ENCODE data around the gene MGAT3.

MGAT3 gene

DNA sequence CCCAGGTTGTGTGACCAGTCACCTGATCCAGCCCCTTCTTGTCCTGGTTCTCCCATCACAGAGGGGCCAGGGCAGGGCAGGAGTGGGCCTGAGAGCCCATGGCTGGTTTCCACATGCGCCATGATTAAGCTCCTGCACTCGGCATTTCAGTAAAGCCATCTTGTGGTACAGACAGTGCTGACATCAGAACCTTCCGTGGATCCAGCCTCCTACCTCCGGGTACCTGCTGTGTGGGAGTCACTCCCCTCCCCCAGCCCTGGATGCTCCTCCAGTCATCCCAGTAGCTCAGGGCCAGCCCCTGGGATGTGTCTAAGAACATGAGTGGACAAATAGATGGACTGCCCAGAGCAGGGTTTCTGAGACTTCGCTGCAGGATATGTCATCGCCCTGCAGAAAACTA, 22.1 kb upstream of the MGAT3 start:
- ChIA-PET CTCF (no interaction called here), POLR2A (interaction anchor here (1.0 to 1.7 kb wide), 4 partner anchors 19 to 115 kb away, joined by 3 to 6 read pairs (median 4); partner anchors contain the start of genes ATF4 and RPL3)
- TF ChIP-seq TARDBP (IDR thresholded peaks at IDR 0.05) (no peak), ARNT (IDR thresholded peaks at IDR 0.05) (no peak), FOXK2 (IDR thresholded peaks at IDR 0.05) (no peak), SUZ12 (IDR thresholded peaks at IDR 0.05) (no peak), L3MBTL2 (conservative IDR thresholded peaks at IDR 0.05) (no peak), CTBP1 (IDR thresholded peaks at IDR 0.05; ENCODE audit: borderline replicate concordance) (no peak)
- no peak for DNase-seq (ENCODE audit: extremely low spot score)

GRCh38 chr22:39435616-39436015, 21.2 kb upstream of the MGAT3 start:
- TF ChIP-seq CTBP1 (IDR thresholded peaks at IDR 0.05; ENCODE audit: borderline replicate concordance) (no peak), FOXM1 (IDR thresholded peaks at IDR 0.05; ENCODE audit: borderline replicate concordance) (no peak), FOXA1 (IDR thresholded peaks at IDR 0.05) (no peak), L3MBTL2 (conservative IDR thresholded peaks at IDR 0.05) (no peak), NFRKB (IDR thresholded peaks at IDR 0.05) (no peak), TARDBP (IDR thresholded peaks at IDR 0.05) (no peak), ZNF384 (IDR thresholded peaks at IDR 0.05) (no peak), LEF1 (IDR thresholded peaks at IDR 0.05; ENCODE audit: borderline replicate concordance) (no peak), HDGF (IDR thresholded peaks at IDR 0.05; ENCODE audit: borderline replicate concordance) (no peak), ELF4 (IDR thresholded peaks at IDR 0.05) (no peak)
- TF ChIP-seq, protein P1, sequence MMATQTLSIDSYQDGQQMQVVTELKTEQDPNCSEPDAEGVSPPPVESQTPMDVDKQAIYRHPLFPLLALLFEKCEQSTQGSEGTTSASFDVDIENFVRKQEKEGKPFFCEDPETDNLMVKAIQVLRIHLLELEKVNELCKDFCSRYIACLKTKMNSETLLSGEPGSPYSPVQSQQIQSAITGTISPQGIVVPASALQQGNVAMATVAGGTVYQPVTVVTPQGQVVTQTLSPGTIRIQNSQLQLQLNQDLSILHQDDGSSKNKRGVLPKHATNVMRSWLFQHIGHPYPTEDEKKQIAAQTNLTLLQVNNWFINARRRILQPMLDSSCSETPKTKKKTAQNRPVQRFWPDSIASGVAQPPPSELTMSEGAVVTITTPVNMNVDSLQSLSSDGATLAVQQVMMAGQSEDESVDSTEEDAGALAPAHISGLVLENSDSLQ (IDR thresholded peaks at IDR 0.05): no peak
- DNase-seq (ENCODE audit: extremely low spot score): no peak
- ChIA-PET CTCF (no interaction called here), POLR2A (interaction anchor here (1.3 to 1.7 kb wide), 2 partner anchors 18 to 84 kb away, joined by 3 to 5 read pairs; partner anchors contain the start of gene ATF4)

DNA sequence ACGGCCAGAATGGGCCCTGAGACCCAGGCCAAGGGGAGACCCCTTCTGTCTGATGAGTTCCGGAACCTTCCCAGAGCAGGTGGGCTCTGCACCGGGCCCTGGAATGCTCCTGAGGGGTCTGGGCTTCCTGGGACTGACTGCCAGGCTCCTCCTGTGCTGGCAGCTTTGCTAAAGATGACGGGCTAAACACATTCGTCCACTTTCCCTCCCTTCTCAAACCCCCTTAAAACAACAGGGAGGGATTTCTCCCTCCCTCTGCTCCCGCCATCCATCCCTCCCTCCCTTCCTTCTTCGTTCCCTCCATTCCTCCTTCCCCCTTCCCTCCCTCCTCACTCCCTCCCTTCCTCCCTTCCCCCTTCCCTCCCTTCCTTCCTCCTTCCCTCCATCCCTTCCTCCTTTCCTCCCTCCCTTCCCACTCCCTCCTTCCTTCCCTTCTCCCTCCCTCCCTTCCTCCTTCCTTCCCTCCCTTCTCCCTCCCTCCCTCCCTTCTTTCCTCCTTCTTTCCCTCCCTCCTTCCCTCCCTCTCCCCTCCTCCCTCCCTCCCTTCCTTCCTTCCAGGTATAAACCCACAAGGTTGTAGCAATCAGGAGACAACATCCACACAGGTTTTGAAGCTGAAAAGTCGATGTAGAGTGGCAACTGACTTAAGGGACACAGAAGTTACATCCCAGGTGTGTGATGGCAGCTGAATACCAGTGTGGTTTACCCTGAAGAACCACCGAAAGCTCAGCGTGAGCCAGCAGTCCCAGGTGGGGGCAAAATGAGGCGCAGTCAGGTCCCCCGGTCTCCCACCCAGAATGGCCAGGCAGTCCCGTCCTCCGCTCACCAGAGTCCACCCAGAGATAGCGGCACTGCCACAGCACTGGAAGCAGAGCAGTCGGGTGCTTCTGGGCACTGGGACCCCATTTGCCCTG, 18.8 kb upstream of the MGAT3 start:
- ChIA-PET CTCF (interaction anchor here (0.5 to 1.8 kb wide), 6 partner anchors 8 to 438 kb away, joined by 3 to 7 read pairs (median 5); partner anchors contain the start of gene MIEF1), POLR2A (interaction anchor here (1.3 to 1.7 kb wide), 2 partner anchors 14 to 118 kb away, joined by 3 to 8 read pairs; partner anchors contain the start of gene RPL3)
- TF ChIP-seq SP1 (IDR thresholded peaks at IDR 0.05) (no peak), ELF4 (IDR thresholded peaks at IDR 0.05) (no peak), TARDBP (IDR thresholded peaks at IDR 0.05) (no peak), CTBP1 (IDR thresholded peaks at IDR 0.05; ENCODE audit: borderline replicate concordance) (no peak), L3MBTL2 (conservative IDR thresholded peaks at IDR 0.05) (no peak), LEF1 (IDR thresholded peaks at IDR 0.05; ENCODE audit: borderline replicate concordance) (no peak), FOXA1 (IDR thresholded peaks at IDR 0.05) (no peak), BHLHE40 (IDR thresholded peaks at IDR 0.05; ENCODE audit: borderline replicate concordance) (no peak), SUZ12 (IDR thresholded peaks at IDR 0.05) (no peak), HDGF (IDR thresholded peaks at IDR 0.05; ENCODE audit: borderline replicate concordance) (no peak), FOXK2 (IDR thresholded peaks at IDR 0.05) (no peak), ARNT (IDR thresholded peaks at IDR 0.05) (no peak), NFRKB (IDR thresholded peaks at IDR 0.05) (no peak), ZNF384 (IDR thresholded peaks at IDR 0.05) (no peak), FOXM1 (IDR thresholded peaks at IDR 0.05; ENCODE audit: borderline replicate concordance) (no peak)
- TF ChIP-seq, protein P1 (IDR thresholded peaks at IDR 0.05): no peak

DNA sequence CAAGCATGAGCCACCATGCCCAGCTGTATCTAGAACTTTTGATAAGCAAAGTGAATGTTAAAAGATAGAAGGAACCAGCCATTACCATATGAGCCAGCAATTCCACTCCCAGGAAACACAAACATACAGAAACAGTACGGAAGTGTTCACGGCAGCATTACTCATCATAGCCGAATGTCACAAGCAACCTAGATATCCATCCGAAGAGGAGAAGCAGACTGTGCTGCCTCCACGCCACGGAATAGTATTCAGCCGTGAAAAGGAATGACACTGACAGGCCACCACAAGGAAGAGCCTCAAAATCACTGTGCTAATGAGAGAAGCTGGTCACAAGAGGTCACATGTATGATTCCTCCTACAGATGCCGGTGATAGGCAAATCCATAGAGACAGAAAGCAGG, 17.6 kb upstream of the MGAT3 start:
- ChIA-PET CTCF (interaction anchor here (0.6 kb wide), 1 partner anchor 1077 kb away, joined by 3 read pairs; no protein-coding TSS in a partner anchor), POLR2A (no interaction called here)
- no peak for DNase-seq (ENCODE audit: extremely low spot score)
- TF ChIP-seq LEF1 (IDR thresholded peaks at IDR 0.05; ENCODE audit: borderline replicate concordance): no peak
- TF ChIP-seq FOXA1 (IDR thresholded peaks at IDR 0.05): no peak
- TF ChIP-seq NFRKB (IDR thresholded peaks at IDR 0.05): no peak
- no peak for TF ChIP-seq ELF4 (IDR thresholded peaks at IDR 0.05)
- no peak for TF ChIP-seq BHLHE40 (IDR thresholded peaks at IDR 0.05; ENCODE audit: borderline replicate concordance)
- no peak for TF ChIP-seq ZNF384 (IDR thresholded peaks at IDR 0.05)
- TF ChIP-seq FOXM1 (IDR thresholded peaks at IDR 0.05; ENCODE audit: borderline replicate concordance): no peak
- no peak for TF ChIP-seq SUZ12 (IDR thresholded peaks at IDR 0.05)
- no peak for TF ChIP-seq L3MBTL2 (conservative IDR thresholded peaks at IDR 0.05)
- TF ChIP-seq ARNT (IDR thresholded peaks at IDR 0.05): no peak
- no peak for TF ChIP-seq SP1 (IDR thresholded peaks at IDR 0.05)
- TF ChIP-seq, protein P1 (IDR thresholded peaks at IDR 0.05): no peak
- no peak for TF ChIP-seq HDGF (IDR thresholded peaks at IDR 0.05; ENCODE audit: borderline replicate concordance)
- no peak for TF ChIP-seq TARDBP (IDR thresholded peaks at IDR 0.05)
- no peak for TF ChIP-seq CTBP1 (IDR thresholded peaks at IDR 0.05; ENCODE audit: borderline replicate concordance)
- no peak for TF ChIP-seq FOXK2 (IDR thresholded peaks at IDR 0.05)

More for the DNA sequence above, 18.8 kb upstream of the MGAT3 start:
- DNase-seq (ENCODE audit: extremely low spot score): no peak

- ChIA-PET CTCF (no interaction called here), POLR2A (interaction anchor here (1.6 kb wide), 1 partner anchor 11 kb away, joined by 3 read pairs; no protein-coding TSS in a partner anchor)
- TF ChIP-seq L3MBTL2 (conservative IDR thresholded peaks at IDR 0.05): no peak
- no peak for TF ChIP-seq FOXA1 (IDR thresholded peaks at IDR 0.05)
- TF ChIP-seq FOXM1 (IDR thresholded peaks at IDR 0.05; ENCODE audit: borderline replicate concordance): no peak
- TF ChIP-seq ZNF384 (IDR thresholded peaks at IDR 0.05): no peak
- no peak for TF ChIP-seq SUZ12 (IDR thresholded peaks at IDR 0.05)
- TF ChIP-seq ARNT (IDR thresholded peaks at IDR 0.05): no peak
- TF ChIP-seq, protein P1 (IDR thresholded peaks at IDR 0.05): no peak
- no peak for TF ChIP-seq SP1 (IDR thresholded peaks at IDR 0.05)
- no peak for TF ChIP-seq BHLHE40 (IDR thresholded peaks at IDR 0.05; ENCODE audit: borderline replicate concordance)
- TF ChIP-seq CTBP1 (IDR thresholded peaks at IDR 0.05; ENCODE audit: borderline replicate concordance): no peak
- TF ChIP-seq FOXK2 (IDR thresholded peaks at IDR 0.05): no peak
- DNase-seq (ENCODE audit: extremely low spot score): no peak
These were observed 13.4 kb upstream of the MGAT3 start for GRCh38 chr22:39443398-39443797.
